Bronchial epithelial cell (primary cell): Measurements from ENCODE around the gene MAMDC2. TPM values are rescaled to one million over a fixed set of nuclear protein-coding genes. Genes with fewer than 3 reads are reported as not detected.

Source experiments
- DNase-seq: peaks from one replicate; pipeline ENCODE4 v3.0.0-alpha.2; 2010; ENCODE audit warnings: low read depth
- FAIRE-seq: peaks from 2 replicates; lab custom pipeline; 2011; peaks lifted over from hg19 to GRCh38; lab: Jason Lieb, UNC
- H3K27me3 ChIP-seq: 2 replicates; pipeline ENCODE4 v1.5.1; 2011; ENCODE audit warnings: low read length; ENCODE audit not compliant: control insufficient read depth, insufficient read depth
- H3K36me3 ChIP-seq: 2 replicates; pipeline ENCODE4 v1.5.1; 2011; ENCODE audit warnings: low read length; ENCODE audit not compliant: control insufficient read depth, insufficient read depth
- H3K4me3 ChIP-seq: 2 replicates; pipeline ENCODE4 v1.5.1; 2011; ENCODE audit warnings: mild to moderate bottlenecking, low read depth, low read length, control low read depth
- total RNA-seq: library from RNA; depleted of rRNA; stranded (reverse); fragments of >200 nt; gene quantifications from 2 replicates; pipeline ENCODE4 v1.2.1, GENCODE V29; 2014
- TF ChIP-seq, protein P1 (sequence below): IDR thresholded peaks from 2 replicates; pipeline ENCODE4 v1.5.1; 2011; ENCODE audit warnings: mild to moderate bottlenecking, moderate library complexity, low read length, control low read depth, inconsistent platforms; ENCODE audit not compliant: insufficient read depth, severe bottlenecking

The MAMDC2 gene
- total RNA-seq, 1 donor from 2014 or later, result 0.53 TPM

DNA sequence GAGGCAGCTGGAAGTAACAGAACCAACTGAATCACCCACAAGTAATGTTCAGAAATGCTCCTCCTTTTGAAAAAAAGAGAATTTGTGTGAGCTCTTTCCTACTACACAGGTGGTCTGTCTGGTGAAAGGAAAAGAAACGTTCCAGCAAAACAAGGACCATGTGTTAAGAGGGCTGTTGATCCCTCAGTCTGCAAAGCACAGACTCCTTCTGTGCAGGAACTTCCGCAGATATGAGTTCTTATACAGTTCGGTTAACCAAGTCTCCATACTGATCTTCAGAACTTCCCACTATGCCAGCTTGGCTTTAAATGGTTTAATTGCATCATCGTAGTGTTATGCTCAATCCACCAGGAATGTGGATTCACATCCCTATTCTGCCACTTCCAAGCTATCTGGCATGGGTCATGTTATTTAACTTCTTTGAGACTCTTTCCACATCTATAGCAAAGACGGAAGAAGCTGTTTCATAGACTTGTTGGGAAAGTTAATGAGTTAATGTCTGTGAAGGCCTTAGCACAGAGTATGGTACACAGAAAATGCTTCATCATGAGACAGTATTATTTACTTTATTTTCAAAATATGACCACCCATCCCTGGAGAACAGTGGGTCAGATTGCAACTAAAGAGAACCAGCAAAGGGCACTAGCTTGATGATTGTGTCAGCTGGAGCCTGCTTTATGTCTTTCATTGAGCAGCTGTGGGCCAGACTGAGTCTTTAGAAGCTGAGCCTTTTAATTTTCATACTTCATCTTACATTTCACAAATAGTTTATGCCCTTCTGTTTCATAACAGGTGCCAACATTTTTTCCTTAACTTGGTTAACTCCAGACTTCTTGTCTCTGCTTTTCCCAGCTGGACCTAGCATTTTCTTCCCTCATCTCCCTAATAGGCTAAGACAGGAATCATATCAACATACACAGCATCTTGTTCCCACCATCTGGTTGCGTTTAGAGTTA is 89.9 kb downstream of the MAMDC2 start:
- no peak for FAIRE-seq
- no peak for DNase-seq
- no peaks in the 10 kb centered on the region for H3K27me3 ChIP-seq
- TF ChIP-seq, protein P1, sequence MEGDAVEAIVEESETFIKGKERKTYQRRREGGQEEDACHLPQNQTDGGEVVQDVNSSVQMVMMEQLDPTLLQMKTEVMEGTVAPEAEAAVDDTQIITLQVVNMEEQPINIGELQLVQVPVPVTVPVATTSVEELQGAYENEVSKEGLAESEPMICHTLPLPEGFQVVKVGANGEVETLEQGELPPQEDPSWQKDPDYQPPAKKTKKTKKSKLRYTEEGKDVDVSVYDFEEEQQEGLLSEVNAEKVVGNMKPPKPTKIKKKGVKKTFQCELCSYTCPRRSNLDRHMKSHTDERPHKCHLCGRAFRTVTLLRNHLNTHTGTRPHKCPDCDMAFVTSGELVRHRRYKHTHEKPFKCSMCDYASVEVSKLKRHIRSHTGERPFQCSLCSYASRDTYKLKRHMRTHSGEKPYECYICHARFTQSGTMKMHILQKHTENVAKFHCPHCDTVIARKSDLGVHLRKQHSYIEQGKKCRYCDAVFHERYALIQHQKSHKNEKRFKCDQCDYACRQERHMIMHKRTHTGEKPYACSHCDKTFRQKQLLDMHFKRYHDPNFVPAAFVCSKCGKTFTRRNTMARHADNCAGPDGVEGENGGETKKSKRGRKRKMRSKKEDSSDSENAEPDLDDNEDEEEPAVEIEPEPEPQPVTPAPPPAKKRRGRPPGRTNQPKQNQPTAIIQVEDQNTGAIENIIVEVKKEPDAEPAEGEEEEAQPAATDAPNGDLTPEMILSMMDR, result no peak
- H3K36me3 ChIP-seq, result no peaks in the 10 kb centered on the region
- H3K4me3 ChIP-seq, result no peak overlapping the region

DNA sequence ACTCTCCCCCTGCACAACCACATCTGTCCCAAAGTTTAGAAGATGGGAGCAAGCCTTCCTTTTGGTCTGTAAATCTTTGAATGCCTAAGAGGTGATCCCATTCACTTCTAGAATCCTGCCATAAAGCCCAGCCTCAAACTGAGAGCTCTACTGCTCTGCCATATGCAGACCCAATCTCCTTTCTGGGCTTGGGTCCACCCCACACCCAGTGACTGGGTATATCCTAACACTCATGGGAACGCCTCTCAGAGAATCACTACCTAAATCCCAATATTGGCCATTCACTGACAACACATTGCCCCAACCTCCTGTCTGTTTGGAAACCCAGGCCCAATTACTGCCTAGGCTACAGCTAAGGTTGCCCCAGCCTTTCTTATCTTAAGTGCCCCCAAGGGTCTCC is 90.7 kb downstream of the MAMDC2 start:
- Histone ChIP-seq H3K4me3 (no peak overlapping the region), H3K36me3 (no peaks in the 10 kb centered on the region), H3K27me3 (no peaks in the 10 kb centered on the region)
- no peak for DNase-seq
- FAIRE-seq, result no peak
- TF ChIP-seq, protein P1, result no peak

- TF ChIP-seq, protein P1, result no peak
- Histone ChIP-seq H3K27me3 (no peaks in the 10 kb centered on the region), H3K4me3 (no peak overlapping the region), H3K36me3 (no peaks in the 10 kb centered on the region)
- FAIRE-seq (no peak), DNase-seq (no peak)
Measured at GRCh38 chr9:70135176-70135575, 91.5 kb downstream of the MAMDC2 start.

DNA sequence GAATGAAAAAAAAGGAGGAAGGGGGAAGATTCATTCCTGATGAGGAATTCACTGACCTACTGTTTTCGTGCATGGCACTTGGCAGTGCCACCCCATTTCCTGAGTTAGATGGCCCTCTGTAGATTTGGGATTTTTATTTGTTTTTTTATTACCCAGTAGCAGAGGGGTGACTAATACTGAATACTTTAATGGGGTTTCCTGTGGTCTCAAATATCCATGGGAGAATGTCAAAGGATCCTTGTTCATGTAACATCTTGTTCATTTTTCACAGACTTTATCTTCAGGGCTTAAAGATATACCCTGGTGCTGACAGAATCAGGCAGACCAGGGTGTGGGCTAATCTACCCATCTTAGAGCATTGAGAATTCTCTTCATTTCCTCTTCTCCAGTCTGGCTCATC is 93.0 kb downstream of the MAMDC2 start:
- TF ChIP-seq, protein P1, result no peak
- Histone ChIP-seq H3K36me3 (no peaks in the 10 kb centered on the region), H3K4me3 (no peak overlapping the region), H3K27me3 (no peaks in the 10 kb centered on the region)
- FAIRE-seq (no peak), DNase-seq (peak; percentile 86)

GRCh38 chr9:70137577-70137976 is 93.9 kb downstream of the MAMDC2 start:
- TF ChIP-seq, protein P1, result no peak
- Histone ChIP-seq H3K4me3 (no peak overlapping the region), H3K36me3 (no peaks in the 10 kb centered on the region), H3K27me3 (no peaks in the 10 kb centered on the region)
- FAIRE-seq (no peak), DNase-seq (no peak)
